ENCODE measurements around the gene CFD.

- TF ChIP-seq, protein P1, sequence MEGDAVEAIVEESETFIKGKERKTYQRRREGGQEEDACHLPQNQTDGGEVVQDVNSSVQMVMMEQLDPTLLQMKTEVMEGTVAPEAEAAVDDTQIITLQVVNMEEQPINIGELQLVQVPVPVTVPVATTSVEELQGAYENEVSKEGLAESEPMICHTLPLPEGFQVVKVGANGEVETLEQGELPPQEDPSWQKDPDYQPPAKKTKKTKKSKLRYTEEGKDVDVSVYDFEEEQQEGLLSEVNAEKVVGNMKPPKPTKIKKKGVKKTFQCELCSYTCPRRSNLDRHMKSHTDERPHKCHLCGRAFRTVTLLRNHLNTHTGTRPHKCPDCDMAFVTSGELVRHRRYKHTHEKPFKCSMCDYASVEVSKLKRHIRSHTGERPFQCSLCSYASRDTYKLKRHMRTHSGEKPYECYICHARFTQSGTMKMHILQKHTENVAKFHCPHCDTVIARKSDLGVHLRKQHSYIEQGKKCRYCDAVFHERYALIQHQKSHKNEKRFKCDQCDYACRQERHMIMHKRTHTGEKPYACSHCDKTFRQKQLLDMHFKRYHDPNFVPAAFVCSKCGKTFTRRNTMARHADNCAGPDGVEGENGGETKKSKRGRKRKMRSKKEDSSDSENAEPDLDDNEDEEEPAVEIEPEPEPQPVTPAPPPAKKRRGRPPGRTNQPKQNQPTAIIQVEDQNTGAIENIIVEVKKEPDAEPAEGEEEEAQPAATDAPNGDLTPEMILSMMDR (IDR thresholded peaks at IDR 0.05), result no peak
- TF ChIP-seq POLR2A (IDR thresholded peaks at IDR 0.05) (no peak), EP300 (IDR thresholded peaks at IDR 0.05) (no peak), POLR2AphosphoS5 (IDR thresholded peaks at IDR 0.05) (no peak)
Measured at GRCh38 chr19:899336-900042, 40.0 kb downstream of the CFD start.
